Mesenchymal stem cell (in vitro differentiated cells and primary cell): ENCODE measurements around the gene C6orf62.
A peak's percentile ranks its signal among the peaks of the same experiment; 100 is the strongest.

Experiments used
- DNase-seq: peaks from one replicate; pipeline ENCODE4 v3.0.0-alpha.2; 2013
- H2AFZ ChIP-seq: one replicate; pipeline ENCODE4 v1.6.1; 2013; ENCODE audit warnings: low read depth, mild to moderate bottlenecking, control low read depth, inconsistent platforms, low read length, moderate library complexity
- H2AK5ac ChIP-seq: 2 replicates; pipeline ENCODE4 v1.6.1; 2013; ENCODE audit warnings: low read length, moderate library complexity, mild to moderate bottlenecking, inconsistent platforms; ENCODE audit not compliant: severe bottlenecking
- H2BK120ac ChIP-seq: one replicate; pipeline ENCODE4 v1.6.1; 2013; ENCODE audit warnings: low read depth, mild to moderate bottlenecking, inconsistent platforms, low read length, moderate library complexity
- H2BK12ac ChIP-seq, 2 experiments: one replicate each; pipeline ENCODE4 v1.6.1; 2013; ENCODE audit warnings: inconsistent platforms in 2 of 2, low read length in 2 of 2, mild to moderate bottlenecking in 2 of 2, moderate library complexity in 2 of 2, control low read depth in 1 of 2
- H2BK15ac ChIP-seq: one replicate; pipeline ENCODE4 v1.6.1; 2013; ENCODE audit warnings: mild to moderate bottlenecking, low read depth, inconsistent platforms; ENCODE audit not compliant: poor library complexity, severe bottlenecking
- H2BK5ac ChIP-seq: 2 replicates; pipeline ENCODE4 v1.6.1; 2013; ENCODE audit warnings: low read depth, mild to moderate bottlenecking, low read length, control low read depth, inconsistent platforms; ENCODE audit not compliant: poor library complexity, severe bottlenecking
- H3K14ac ChIP-seq, 2 experiments: one replicate each; pipeline ENCODE4 v1.6.1; 2013; ENCODE audit warnings: inconsistent platforms in 2 of 2, low read length in 2 of 2, control low read depth in 1 of 2, mild to moderate bottlenecking in 1 of 2, moderate library complexity in 1 of 2
- H3K18ac ChIP-seq, 2 experiments: one replicate each; pipeline ENCODE4 v1.6.1; 2013; ENCODE audit warnings: inconsistent platforms in 2 of 2, low read length in 2 of 2, control low read depth in 1 of 2, low read depth in 1 of 2, mild to moderate bottlenecking in 1 of 2
- H3K23ac ChIP-seq, 2 experiments: one replicate each; pipeline ENCODE4 v1.6.1; 2013; ENCODE audit warnings: inconsistent platforms in 2 of 2, low read length in 2 of 2, mild to moderate bottlenecking in 2 of 2, moderate library complexity in 2 of 2, control low read depth in 1 of 2
- H3K27ac ChIP-seq: 2 replicates; pipeline ENCODE4 v1.5.1; 2013; ENCODE audit warnings: mild to moderate bottlenecking, moderate library complexity, low read length, control low read depth, inconsistent platforms; ENCODE audit not compliant: poor library complexity, severe bottlenecking
- H3K27me3 ChIP-seq, 2 experiments: 2 replicates each; pipeline versions ENCODE4 v1.6.1 to v1.7.0; 2013; ENCODE audit warnings: low read length in 2 of 2, mild to moderate bottlenecking in 2 of 2, moderate library complexity in 2 of 2, control low read depth in 1 of 2, inconsistent platforms in 1 of 2; ENCODE audit not compliant: control insufficient read depth in 1 of 2, insufficient read depth in 1 of 2
- H3K36me3 ChIP-seq, 2 experiments: 2 replicates each; pipeline versions ENCODE4 v1.6.1 to v1.7.0; 2013; ENCODE audit warnings: low read length in 2 of 2, control low read depth in 1 of 2, inconsistent platforms in 1 of 2, low read depth in 1 of 2, mild to moderate bottlenecking in 1 of 2; ENCODE audit not compliant: insufficient read depth in 2 of 2, control insufficient read depth in 1 of 2
- H3K4ac ChIP-seq, 2 experiments: one replicate each; pipeline ENCODE4 v1.6.1; 2013; ENCODE audit warnings: inconsistent platforms in 2 of 2, low read length in 2 of 2, mild to moderate bottlenecking in 2 of 2, moderate library complexity in 2 of 2, control low read depth in 1 of 2, low read depth in 1 of 2
- H3K4me1 ChIP-seq: 2 replicates; pipeline ENCODE4 v1.6.1; 2013; ENCODE audit warnings: low read depth, low read length, control low read depth; ENCODE audit not compliant: control insufficient read depth, insufficient read depth
- H3K4me2 ChIP-seq: 2 replicates; pipeline ENCODE4 v1.6.1; 2013; ENCODE audit warnings: low read length, mild to moderate bottlenecking, inconsistent platforms; ENCODE audit not compliant: poor library complexity, severe bottlenecking
- H3K4me3 ChIP-seq, 2 experiments: 2 replicates each; pipeline versions ENCODE4 v1.5.1 to v1.7.0; 2013; ENCODE audit warnings: low read length in 2 of 2, mild to moderate bottlenecking in 2 of 2, control low read depth in 1 of 2, low read depth in 1 of 2; ENCODE audit not compliant: insufficient read depth in 1 of 2
- H3K79me1 ChIP-seq: replicated peaks from 2 replicates; pipeline ENCODE4 v1.6.1; 2013; ENCODE audit warnings: mild to moderate bottlenecking, control low read depth, low read length, inconsistent platforms; ENCODE audit not compliant: poor library complexity, severe bottlenecking
- H3K9ac ChIP-seq: 2 replicates; pipeline ENCODE4 v1.7.0; 2013; ENCODE audit warnings: mild to moderate bottlenecking, low read length, moderate library complexity
- H3K9me3 ChIP-seq: 2 replicates; pipeline ENCODE4 v1.7.0; 2013; ENCODE audit warnings: mild to moderate bottlenecking, low read length; ENCODE audit not compliant: control insufficient read depth
- H4K8ac ChIP-seq: one replicate; pipeline ENCODE4 v1.6.1; 2013; ENCODE audit warnings: inconsistent platforms, mild to moderate bottlenecking, low read length, moderate library complexity
- H4K91ac ChIP-seq: one replicate; pipeline ENCODE4 v1.6.1; 2013; ENCODE audit warnings: mild to moderate bottlenecking, low read length, inconsistent platforms
- WGBS: methylation state at CpG from one replicate; pipeline ENCODE4 v1.1.7; 2013; ENCODE audit warnings: mixed read lengths; 5-methylcytosine and 5-hydroxymethylcytosine counted together

Gene C6orf62

GRCh38 chr6:24690593-24690992 is 28.4 kb downstream of the C6orf62 start:
- no peak overlapping the region for H2BK15ac ChIP-seq
- H3K18ac ChIP-seq = no peak overlapping the region
- no peak overlapping the region for H3K4ac ChIP-seq
- peak overlapping the region; percentile 49 for H3K9ac ChIP-seq
- H3K4me1 ChIP-seq = no peaks in the 10 kb centered on the region
- H3K4me3 ChIP-seq = no peak overlapping the region
- no peak overlapping the region for H3K14ac ChIP-seq
- no peaks in the 10 kb centered on the region for H3K27me3 ChIP-seq
- H2BK12ac ChIP-seq = no peak overlapping the region
- no peak overlapping the region for H2AFZ ChIP-seq
- no peak overlapping the region for H3K4me2 ChIP-seq
- peaks cover 3% of the 10 kb centered on the region for H3K79me1 ChIP-seq
- peaks cover 2 to 3% of the 10 kb centered on the region in 2 experiments for H3K36me3 ChIP-seq
- H3K9me3 ChIP-seq = no peaks in the 10 kb centered on the region
- 91% methylated on average over 1 of the region's 1 CpG for WGBS
- DNase-seq = no peak
- no peak overlapping the region for H3K23ac ChIP-seq
- no peak overlapping the region for H2BK5ac ChIP-seq
- no peak overlapping the region for H2BK120ac ChIP-seq
- H4K91ac ChIP-seq = no peak overlapping the region
- H3K27ac ChIP-seq = no peak overlapping the region
- H4K8ac ChIP-seq = no peak overlapping the region
- no peak overlapping the region for H2AK5ac ChIP-seq

GRCh38 chr6:24689964-24690363 is 29.0 kb downstream of the C6orf62 start:
- peaks cover 2 to 3% of the 10 kb centered on the region in 2 experiments for H3K36me3 ChIP-seq
- H2BK120ac ChIP-seq = no peak overlapping the region
- H4K8ac ChIP-seq = no peak overlapping the region
- no peak overlapping the region for H3K18ac ChIP-seq
- no peak for DNase-seq
- no peaks in the 10 kb centered on the region for H3K4me1 ChIP-seq
- no peak overlapping the region for H4K91ac ChIP-seq
- H3K27me3 ChIP-seq = no peaks in the 10 kb centered on the region
- no peak overlapping the region for H2BK5ac ChIP-seq
- H3K14ac ChIP-seq = no peak overlapping the region
- no peak overlapping the region for H2BK12ac ChIP-seq
- no peak overlapping the region for H2BK15ac ChIP-seq
- H3K4ac ChIP-seq = no peak overlapping the region
- no peak overlapping the region for H3K27ac ChIP-seq
- no peak overlapping the region for H3K4me2 ChIP-seq
- H2AK5ac ChIP-seq = no peak overlapping the region
- H2AFZ ChIP-seq = no peak overlapping the region
- no peaks in the 10 kb centered on the region for H3K9me3 ChIP-seq
- peak overlapping the region; percentile 60 for H3K9ac ChIP-seq
- no peak overlapping the region for H3K4me3 ChIP-seq
- 88% methylated on average over 2 of the region's 2 CpGs for WGBS
- no peak overlapping the region for H3K23ac ChIP-seq
- H3K79me1 ChIP-seq = peaks cover 3% of the 10 kb centered on the region

- H3K9me3 ChIP-seq = no peaks in the 10 kb centered on the region
- H3K4me2 ChIP-seq = no peak overlapping the region
- H2AFZ ChIP-seq = no peak overlapping the region
- H3K9ac ChIP-seq = no peak overlapping the region
- H2BK120ac ChIP-seq = no peak overlapping the region
- peaks cover 2% of the 10 kb centered on the region for H3K79me1 ChIP-seq
- no peak overlapping the region for H3K23ac ChIP-seq
- H2AK5ac ChIP-seq = no peak overlapping the region
- H3K36me3 ChIP-seq = peaks cover 0 to 2% of the 10 kb centered on the region in 2 experiments
- no peak overlapping the region for H4K91ac ChIP-seq
- DNase-seq = no peak
- no peak overlapping the region for H3K18ac ChIP-seq
- H3K14ac ChIP-seq = no peak overlapping the region
- no peak overlapping the region for H2BK5ac ChIP-seq
- no peak overlapping the region for H2BK15ac ChIP-seq
- H3K4me1 ChIP-seq = no peaks in the 10 kb centered on the region
- no peak overlapping the region for H3K4me3 ChIP-seq
- H3K4ac ChIP-seq = no peak overlapping the region
- no peak overlapping the region for H3K27ac ChIP-seq
- no peak overlapping the region for H2BK12ac ChIP-seq
- WGBS = 97% methylated on average over 3 of the region's 4 CpGs
- H4K8ac ChIP-seq = no peak overlapping the region
- H3K27me3 ChIP-seq = no peaks in the 10 kb centered on the region
Observed at GRCh38 chr6:24686946-24687345, 32.0 kb downstream of the C6orf62 start.

DNA sequence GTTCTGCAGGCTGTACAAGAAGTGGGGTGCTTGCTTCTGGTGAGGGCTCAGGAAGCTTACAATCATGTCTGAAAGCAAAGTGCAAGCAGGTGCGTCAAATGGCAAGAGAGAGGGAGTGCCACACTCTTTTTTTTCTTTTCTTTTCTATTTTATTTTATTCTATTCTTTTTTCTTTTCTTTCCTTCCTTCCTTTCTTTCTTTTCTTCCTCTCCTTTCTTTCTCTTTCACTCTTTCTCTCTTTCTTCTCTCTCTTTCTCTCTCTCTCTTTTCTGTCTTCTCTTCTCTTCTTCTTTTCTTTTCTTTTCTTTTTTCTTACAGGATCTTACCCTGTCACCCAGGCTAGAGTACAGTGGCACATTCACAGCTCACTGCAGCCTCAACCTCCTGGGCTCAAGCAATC is 32.5 kb downstream of the C6orf62 start:
- H3K4me3 ChIP-seq = no peak overlapping the region

More for the DNA sequence above, 32.5 kb downstream of the C6orf62 start:
- no peak overlapping the region for H2BK120ac ChIP-seq
- H3K23ac ChIP-seq = no peak overlapping the region
- H3K4me1 ChIP-seq = no peaks in the 10 kb centered on the region
- peaks cover 4% of the 10 kb centered on the region for H3K79me1 ChIP-seq
- H3K14ac ChIP-seq = no peak overlapping the region
- no peak overlapping the region for H3K27ac ChIP-seq
- 86% methylated on average over 1 of the region's 1 CpG for WGBS
- peaks cover 0 to 2% of the 10 kb centered on the region in 2 experiments for H3K36me3 ChIP-seq
- H3K4me2 ChIP-seq = no peak overlapping the region
- no peak for DNase-seq
- no peak overlapping the region for H2BK12ac ChIP-seq
- no peak overlapping the region for H3K4ac ChIP-seq
- no peak overlapping the region for H2BK15ac ChIP-seq
- H2BK5ac ChIP-seq = no peak overlapping the region
- no peak overlapping the region for H3K9ac ChIP-seq
- no peak overlapping the region for H2AK5ac ChIP-seq
- no peaks in the 10 kb centered on the region for H3K27me3 ChIP-seq
- no peak overlapping the region for H3K18ac ChIP-seq
- H4K8ac ChIP-seq = no peak overlapping the region
- H2AFZ ChIP-seq = no peak overlapping the region
- H3K9me3 ChIP-seq = no peaks in the 10 kb centered on the region
- H4K91ac ChIP-seq = no peak overlapping the region
